Measurements from ENCODE around the gene TAP1.
A peak's percentile ranks its signal among the peaks of the same experiment; 100 is the strongest.

TAP1 gene

GRCh38 chr6:32862725-32863124 is 9.2 kb upstream of the TAP1 start:
- no peak for DNase-seq

- no peak for DNase-seq
Observed at GRCh38 chr6:32860674-32861073, 7.2 kb upstream of the TAP1 start.

- DNase-seq = no peak
Observed at GRCh38 chr6:32858194-32858593, 4.7 kb upstream of the TAP1 start.

GRCh38 chr6:32857156-32857891 is 3.8 kb upstream of the TAP1 start:
- DNase-seq = no peak

- DNase-seq = no peak
Observed at GRCh38 chr6:32855467-32856174, 2.1 kb upstream of the TAP1 start.

- no peak for DNase-seq
Observed at GRCh38 chr6:32854376-32855178, 1.1 kb upstream of the TAP1 start.

- DNase-seq = peak in 1 of 2 experiments; percentile 20
Observed at GRCh38 chr6:32852844-32853540, 512 bp downstream of the TAP1 start.

GRCh38 chr6:32852018-32852843 is 1.3 kb downstream of the TAP1 start:
- no peak for DNase-seq

- no peak for DNase-seq
Observed at GRCh38 chr6:32851025-32851424, 2.5 kb downstream of the TAP1 start.

GRCh38 chr6:32849126-32849525 is 4.4 kb downstream of the TAP1 start:
- DNase-seq = no peak

GRCh38 chr6:32847795-32848194 is 5.7 kb downstream of the TAP1 start:
- DNase-seq = no peak

- DNase-seq = no peak
Observed at GRCh38 chr6:32847004-32847403, 6.5 kb downstream of the TAP1 start.

- peak; percentile 23 to 40 for DNase-seq
Observed at GRCh38 chr6:32845384-32845884, 8.1 kb downstream of the TAP1 start.

- no peak for DNase-seq
Observed at GRCh38 chr6:32844839-32845383, 8.6 kb downstream of the TAP1 start.

- DNase-seq = peak; percentile 87 to 92
Observed at GRCh38 chr6:32843979-32844838, 9.3 kb downstream of the TAP1 start, which contains the start of gene PSMB8. PSMB8 (minus strand) TSS chr6:32844047; CDS start chr6:32843996, 51 bp downstream.

- DNase-seq = no peak
Observed at GRCh38 chr6:32843331-32843978, 10.0 kb downstream of the TAP1 start.

- DNase-seq = no peak
Observed at GRCh38 chr6:32842690-32843089, 10.8 kb downstream of the TAP1 start.

- DNase-seq = no peak
Observed at GRCh38 chr6:32842021-32842650, 11.4 kb downstream of the TAP1 start.

GRCh38 chr6:32840604-32841246 is 12.8 kb downstream of the TAP1 start:
- DNase-seq = no peak
